SHP77 treated with DMSO at 0.1 percent for 48 hours (cell line): ENCODE data around the gene TDRD1.
A peak's percentile ranks its signal among the peaks of the same experiment; 100 is the strongest.

ENCODE experiments used
- DNase-seq: peaks from one replicate; lab custom pipeline; 2025; lab: John Stamatoyannopoulos, UW

Gene TDRD1

GRCh38 chr10:114234132-114234531 is 55.0 kb downstream of the TDRD1 start:
- DNase-seq: no peak

DNA sequence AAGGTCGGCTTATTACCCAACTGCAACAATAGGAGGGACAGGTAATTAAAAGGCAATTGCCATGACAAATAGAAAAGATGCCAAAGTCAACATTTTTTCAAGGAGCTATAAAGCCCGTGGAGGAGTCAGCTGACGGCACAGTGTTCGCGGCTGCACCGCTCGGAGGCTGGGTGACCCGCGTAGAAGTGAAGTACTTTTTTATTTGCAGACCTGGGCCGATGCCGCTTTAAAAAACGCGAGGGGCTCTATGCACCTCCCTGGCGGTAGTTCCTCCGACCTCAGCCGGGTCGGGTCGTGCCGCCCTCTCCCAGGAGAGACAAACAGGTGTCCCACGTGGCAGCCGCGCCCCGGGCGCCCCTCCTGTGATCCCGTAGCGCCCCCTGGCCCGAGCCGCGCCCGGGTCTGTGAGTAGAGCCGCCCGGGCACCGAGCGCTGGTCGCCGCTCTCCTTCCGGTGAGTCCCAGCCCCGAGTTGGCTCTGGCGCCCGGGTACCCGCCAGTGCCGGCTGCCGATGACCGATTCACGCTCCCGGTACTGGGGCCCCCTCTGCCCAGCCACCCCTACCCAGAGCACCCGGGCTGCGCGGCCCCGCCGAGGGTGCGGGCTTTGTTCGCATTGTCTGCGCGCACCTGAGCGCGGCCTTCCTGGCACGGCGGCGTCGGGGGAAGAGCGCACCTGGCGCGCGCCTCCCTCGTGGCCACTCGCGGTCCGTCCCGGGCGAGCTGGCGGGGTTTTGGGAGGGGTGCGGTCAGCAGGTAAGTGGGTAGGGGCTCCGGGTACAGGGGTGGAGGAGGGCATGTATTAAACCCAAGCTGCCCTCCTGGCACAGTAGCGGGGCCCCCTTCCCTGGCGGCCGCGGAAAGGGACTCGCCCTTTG is 60.2 kb downstream of the TDRD1 start, which contains the start of gene VWA2:
VWA2 (plus strand) TSS at position 138 of the 877 bp plus-strand sequence. CDS start 9,460 bp downstream, outside the sequence.
- DNase-seq: peak; percentile 40

DNA sequence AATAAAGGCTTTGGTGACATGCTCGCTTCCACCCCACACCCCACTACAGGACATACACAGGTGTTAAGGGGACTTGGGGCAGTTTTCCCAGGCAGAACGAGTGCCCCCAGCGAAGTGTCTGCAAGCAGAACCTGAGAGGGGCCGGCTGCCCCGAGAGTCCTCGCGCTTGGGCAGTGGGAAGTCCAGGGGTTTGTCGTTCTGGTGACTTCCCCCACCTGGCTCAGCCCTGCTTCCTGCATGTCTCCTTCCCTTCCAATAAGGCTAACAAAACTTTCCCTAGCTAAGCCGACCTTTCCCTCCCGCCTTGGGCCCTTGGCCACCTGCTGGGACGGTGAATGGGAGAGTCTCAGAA is 60.8 kb downstream of the TDRD1 start:
- no peak for DNase-seq

GRCh38 chr10:114242235-114242634 is 63.1 kb downstream of the TDRD1 start:
- no peak for DNase-seq

GRCh38 chr10:114243661-114244060 is 64.5 kb downstream of the TDRD1 start:
- DNase-seq: no peak

DNA sequence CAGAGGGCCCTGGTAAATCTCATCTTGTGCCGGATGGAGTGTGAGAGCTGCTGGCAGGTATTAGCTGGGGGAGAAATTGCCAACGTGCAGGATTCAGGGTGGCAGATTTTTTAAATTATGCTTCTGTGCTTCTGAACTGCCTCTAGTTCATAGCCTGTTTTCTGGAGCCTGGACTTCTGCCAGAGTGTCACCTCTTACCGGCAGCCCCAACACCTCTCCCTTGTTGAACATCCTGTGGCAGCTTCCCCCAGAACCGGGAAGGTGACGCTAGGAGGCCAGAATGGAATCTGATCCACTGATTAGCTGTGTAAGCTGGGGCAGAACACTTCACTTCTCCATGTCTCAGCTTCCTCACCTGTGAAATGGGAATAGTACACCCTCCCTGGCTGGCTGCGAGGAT is 65.0 kb downstream of the TDRD1 start:
- DNase-seq: no peak

GRCh38 chr10:114245121-114245791 is 66.1 kb downstream of the TDRD1 start:
- no peak for DNase-seq

GRCh38 chr10:114246679-114247305 is 67.6 kb downstream of the TDRD1 start:
- DNase-seq: no peak

DNA sequence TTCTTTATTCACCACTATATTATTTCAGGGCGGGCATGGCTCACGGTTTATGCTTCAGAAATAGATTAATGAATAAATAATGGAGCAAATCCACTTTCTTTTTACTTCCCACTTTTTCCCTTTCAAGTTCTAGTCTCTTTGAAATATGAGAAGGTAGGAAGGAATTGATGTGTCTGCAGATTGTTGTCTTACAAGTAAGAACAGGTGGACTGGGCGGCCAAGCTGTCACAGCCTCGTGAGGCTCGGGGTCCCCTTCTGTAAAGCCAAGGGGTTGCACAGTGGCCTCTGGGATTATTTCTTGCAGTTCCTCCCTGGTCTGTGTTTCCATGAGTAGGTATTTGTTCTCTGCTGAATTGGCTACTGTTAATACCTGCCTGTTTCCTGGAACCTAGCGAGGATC is 71.1 kb downstream of the TDRD1 start:
- DNase-seq: no peak

GRCh38 chr10:114250716-114251115 is 71.6 kb downstream of the TDRD1 start:
- no peak for DNase-seq

- no peak for DNase-seq
Measured at GRCh38 chr10:114252092-114252491, 72.9 kb downstream of the TDRD1 start.

- DNase-seq: no peak
Measured at GRCh38 chr10:114252883-114253282, 73.7 kb downstream of the TDRD1 start.

GRCh38 chr10:114255227-114255626 is 76.1 kb downstream of the TDRD1 start:
- no peak for DNase-seq

DNA sequence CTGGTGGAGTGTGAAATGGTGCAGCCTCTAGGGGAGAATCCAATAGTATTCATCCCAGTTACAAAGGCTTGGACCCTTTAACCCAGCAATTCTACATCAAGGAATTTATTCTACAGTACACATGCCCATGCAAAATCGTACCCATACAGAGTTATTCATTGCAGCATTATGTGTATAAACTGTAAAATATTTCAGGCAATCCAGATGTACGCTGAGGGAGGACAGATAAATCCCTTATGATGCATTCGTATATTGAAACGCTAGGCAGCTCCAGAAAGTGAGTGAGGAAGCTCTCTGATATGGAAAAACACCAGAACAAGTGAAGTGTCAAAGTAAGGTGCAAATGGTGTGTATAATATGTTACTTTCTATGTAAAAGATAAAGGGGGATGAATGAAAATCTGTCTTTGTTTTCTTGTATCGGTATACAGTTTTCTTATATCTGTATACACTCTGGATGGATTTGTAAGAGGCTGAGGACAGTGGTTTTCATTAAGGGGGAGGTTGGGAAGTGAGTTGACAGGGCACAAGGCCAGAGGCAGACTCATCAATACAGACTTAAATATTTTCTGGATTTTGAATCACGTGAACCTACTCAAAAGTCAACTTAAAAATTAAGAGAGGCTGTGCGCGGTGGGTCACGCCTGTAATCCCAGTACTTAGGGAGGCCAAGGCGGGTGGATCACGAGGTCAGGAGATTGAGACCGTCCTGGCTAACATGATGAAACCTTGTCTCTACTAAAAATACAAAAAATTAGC is 77.0 kb downstream of the TDRD1 start:
- DNase-seq: no peak

DNA sequence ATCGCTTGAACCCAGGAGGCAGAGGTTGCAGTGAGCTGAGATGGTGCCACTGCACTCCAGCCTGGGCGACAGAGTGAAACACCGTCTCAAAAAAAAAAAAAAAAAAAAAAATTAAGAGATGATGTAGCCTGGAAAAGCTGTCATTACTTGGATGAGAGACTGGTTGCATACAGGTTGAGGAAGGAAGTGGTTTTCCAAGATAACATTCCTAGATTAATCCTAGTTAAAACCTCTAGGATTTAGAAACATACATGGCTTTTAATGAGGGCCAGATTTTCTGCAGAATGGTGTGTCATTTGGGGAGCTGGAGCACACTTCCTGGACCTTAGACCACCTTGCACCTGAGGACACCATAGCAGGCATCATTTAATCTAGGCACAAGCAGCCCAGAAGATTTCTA is 77.7 kb downstream of the TDRD1 start:
- no peak for DNase-seq

DNA sequence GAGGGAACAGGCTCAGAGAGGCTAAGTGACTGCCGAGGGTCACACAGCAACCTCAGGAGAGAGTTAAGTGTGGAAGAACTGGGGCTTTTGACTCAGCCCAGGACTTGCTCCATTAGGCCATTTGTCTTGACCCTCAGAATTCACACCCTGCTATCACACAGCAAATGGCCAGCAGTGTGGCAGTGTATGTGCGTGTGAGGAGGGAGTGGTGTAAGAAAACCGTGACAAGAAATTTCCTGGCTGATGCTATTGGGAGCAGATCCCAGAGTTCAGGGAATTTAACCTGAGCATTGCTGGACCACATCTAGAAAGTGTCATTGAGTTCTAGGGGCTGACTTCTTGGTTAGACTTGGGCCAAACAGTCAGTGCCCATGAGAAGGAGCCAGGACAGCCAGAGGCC is 78.3 kb downstream of the TDRD1 start:
- DNase-seq: no peak

GRCh38 chr10:114258274-114258840 is 79.2 kb downstream of the TDRD1 start:
- DNase-seq: no peak

DNA sequence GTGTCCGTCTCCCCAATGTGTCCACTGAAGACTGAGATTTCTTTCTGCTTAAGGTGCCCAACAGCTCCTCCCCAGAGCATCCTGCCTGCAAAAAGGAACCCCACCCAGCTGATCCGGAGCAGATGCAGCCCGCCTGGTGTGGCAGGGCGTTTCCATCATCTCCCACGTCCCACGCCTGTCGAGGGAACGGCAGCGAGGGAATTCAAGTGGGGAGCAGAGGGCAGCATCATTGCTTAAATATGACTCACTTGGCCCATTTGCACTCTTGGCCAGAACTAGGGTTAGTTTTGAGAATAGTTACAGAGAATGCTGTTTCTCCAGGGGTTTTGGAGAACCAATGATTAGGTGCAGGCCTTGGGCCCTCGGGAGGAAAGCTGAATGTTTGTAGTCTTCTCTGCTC is 80.7 kb downstream of the TDRD1 start:
- no peak for DNase-seq

DNA sequence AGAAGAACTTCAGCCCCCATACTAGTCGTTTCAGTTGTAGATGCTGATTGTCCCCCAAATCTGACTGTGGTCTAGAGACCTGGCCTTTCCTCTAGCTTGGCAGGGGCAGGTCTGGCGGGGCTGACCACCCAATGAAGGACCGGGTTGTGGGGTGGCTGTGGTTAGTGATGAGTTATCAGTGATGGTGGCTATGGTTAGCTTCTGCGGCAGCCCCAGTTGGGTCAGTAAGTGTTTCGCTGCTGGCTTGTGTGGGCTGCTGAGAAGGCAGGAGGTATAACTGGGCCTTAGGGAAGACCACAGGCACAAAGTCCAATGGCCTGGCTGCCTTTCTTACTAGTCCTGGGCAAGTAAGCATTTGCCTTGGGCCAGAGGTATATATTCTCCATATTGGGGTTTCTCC is 81.2 kb downstream of the TDRD1 start:
- no peak for DNase-seq

DNA sequence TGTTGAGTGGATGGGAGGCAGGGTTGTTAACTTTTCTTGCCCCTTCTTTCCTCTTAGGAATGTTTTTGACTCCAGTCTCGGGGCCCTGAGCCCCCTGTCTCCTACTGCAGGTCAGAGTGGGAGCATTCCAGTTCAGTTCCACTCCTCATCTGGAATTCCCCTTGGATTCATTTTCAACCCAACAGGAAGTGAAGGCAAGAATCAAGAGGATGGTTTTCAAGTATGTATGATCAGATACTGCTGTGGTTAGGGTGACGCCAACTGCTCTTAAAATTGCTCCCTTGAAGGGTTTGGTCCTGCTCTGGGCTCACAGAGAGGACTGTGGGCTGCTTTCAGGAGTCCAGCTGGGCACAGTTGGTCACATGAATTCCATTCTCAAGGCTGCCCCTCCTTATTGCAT is 81.9 kb downstream of the TDRD1 start:
- DNase-seq: no peak

- no peak for DNase-seq
Measured at GRCh38 chr10:114262496-114262895, 83.3 kb downstream of the TDRD1 start.
